NCI-H82 treated with DMSO at 0.1 percent for 48 hours (cell line): Measurements from ENCODE around the gene LRBA.
"Not testable (repeated sequence)": the region's sequence is repeated elsewhere in the genome, so short reads cannot be mapped to it uniquely, and the experiment has no call there.

Experiments
- DNase-seq: peaks from one replicate; lab custom pipeline; 2025; ENCODE audit not compliant: unreplicated experiment; lab: John Stamatoyannopoulos, UW

LRBA gene

DNA sequence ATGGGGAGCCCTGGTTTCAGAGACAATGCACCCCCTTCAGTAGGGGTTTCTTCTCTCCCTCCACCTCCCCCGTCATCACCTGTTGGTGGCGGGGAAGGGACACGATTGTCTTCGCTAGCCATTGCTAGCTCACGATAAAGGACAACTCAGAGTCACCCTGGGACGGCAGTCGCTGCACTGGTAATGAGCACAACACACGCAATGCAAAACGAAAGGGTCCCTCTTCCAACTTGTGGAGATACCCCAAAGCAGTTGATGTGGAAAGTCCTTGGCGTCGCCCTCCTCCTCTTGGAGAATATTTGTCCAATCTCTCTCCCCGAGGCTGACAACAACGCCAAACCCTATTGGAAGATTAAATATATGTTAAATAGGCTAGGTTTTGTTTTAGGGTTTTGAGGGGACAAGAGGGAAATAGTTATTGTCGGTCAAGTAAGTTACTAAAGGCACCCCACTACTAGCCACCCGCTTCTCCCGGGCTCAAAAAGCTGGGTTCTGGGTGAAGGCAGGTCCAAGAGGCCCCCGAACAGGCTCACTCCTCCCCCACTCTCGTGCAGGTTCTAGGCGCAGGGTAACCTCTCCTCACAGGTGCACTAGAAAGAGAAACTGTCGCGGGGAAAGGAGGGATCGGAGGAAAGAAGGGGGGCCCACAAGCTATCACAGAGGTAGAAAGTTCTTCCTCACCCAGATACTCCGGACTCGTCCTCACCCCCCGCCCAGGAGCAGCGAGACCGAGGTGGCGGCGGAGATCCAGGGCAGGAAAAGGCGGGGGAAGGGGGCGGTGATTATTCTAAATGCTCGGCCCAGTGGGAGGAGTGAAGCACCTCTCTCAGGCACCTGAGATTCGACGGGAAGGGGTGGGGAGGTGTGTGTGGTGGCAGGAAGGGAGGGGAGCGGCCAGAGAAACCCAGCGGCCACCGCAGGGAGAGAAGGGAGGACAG, at the start of gene LRBA:
Gene LRBA (minus strand): TSS at position 764 of the 938 bp plus-strand sequence. CDS start 642 bp downstream, at position 122.
- DNase-seq: peak; percentile 72

DNA sequence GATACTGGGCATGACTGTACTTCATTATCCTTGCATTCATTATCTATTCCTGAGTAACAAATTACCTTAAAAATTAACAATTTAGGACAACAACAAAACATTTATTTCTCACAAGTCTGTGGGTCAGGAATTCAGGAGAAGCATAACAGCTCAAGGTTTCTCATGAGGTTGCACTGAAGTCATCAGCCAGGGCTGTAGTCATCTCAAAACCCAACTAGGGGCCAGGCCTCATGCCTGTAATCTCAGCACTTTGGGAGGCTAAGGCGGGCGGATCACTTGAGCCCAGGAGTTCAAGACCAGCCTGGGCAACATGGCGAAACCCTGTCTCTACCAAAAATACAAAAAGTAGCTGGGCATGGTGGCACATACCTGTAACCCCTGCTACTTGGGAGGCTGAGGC, 48.1 kb upstream of the LRBA start:
- DNase-seq: not testable (repeated sequence)

- no peak for DNase-seq
Measured at GRCh38 chr4:151055539-151055938, 40.5 kb upstream of the LRBA start.

- DNase-seq: no peak
Measured at GRCh38 chr4:151052785-151053184, 37.7 kb upstream of the LRBA start.

- DNase-seq: no peak
Measured at GRCh38 chr4:151049430-151049884, 34.4 kb upstream of the LRBA start.

GRCh38 chr4:151048913-151049312, 33.8 kb upstream of the LRBA start:
- no peak for DNase-seq

DNA sequence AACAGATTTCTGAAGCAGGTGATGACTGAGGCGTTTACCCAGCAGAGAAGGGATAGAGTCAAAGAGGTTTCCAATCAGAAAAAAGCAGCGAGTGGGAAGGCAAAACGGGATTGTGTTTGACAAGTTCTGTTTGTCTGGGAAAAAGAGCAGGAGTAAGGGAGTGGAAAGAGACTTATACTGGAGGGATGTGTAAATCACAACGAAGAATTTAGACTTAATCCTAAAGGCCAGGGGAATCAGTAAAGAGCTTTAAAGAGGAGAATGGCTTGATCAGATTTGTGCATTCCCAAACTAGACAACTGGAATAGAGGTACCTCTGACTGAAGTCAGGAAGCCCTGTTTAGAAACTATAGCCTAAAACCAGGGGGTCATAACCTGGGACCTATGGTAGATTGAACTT, 31.5 kb upstream of the LRBA start:
- no peak for DNase-seq

DNA sequence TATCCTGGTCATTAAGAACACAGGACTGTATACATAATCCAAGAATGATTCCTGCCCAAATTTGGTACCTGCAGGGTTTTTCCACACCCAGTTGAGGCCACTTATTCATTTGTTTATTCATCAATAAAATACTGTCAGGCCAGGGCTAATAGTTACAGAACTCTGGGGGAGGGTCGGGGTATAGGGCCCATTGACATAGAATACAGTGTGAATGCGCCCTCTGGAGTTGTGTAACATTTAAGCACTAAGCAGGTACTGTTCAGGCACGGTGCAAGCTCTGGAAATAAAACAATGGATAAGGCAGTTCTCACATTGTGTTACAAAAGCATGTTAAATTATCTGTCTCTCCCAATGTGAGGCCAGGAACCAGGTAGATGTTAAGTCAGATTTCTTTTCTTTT, 30.8 kb upstream of the LRBA start:
- no peak for DNase-seq

GRCh38 chr4:151043803-151044515, 28.9 kb upstream of the LRBA start:
- no peak for DNase-seq

GRCh38 chr4:151039733-151040132, 24.6 kb upstream of the LRBA start:
- no peak for DNase-seq

- DNase-seq: no peak
Measured at GRCh38 chr4:151038452-151039157, 23.5 kb upstream of the LRBA start.

DNA sequence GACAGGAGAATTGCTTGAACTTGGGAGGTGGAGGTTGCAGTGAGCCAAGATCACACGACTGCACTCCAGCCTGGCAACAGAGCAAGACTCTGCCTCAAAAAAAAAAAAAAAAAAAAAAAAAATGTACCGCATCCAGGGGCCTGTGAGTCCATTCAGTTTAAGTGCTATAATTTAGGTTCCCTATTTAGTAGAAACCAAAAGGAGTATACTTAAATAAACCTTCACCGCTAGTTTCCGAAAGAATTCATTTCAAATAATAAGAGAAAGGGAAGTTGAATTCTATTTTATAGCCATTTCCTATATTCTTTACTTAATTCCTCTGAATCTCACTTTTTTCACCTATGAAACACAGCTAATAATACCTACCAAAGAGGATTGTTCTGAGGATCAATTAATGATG, 20.8 kb upstream of the LRBA start:
- no peak for DNase-seq

DNA sequence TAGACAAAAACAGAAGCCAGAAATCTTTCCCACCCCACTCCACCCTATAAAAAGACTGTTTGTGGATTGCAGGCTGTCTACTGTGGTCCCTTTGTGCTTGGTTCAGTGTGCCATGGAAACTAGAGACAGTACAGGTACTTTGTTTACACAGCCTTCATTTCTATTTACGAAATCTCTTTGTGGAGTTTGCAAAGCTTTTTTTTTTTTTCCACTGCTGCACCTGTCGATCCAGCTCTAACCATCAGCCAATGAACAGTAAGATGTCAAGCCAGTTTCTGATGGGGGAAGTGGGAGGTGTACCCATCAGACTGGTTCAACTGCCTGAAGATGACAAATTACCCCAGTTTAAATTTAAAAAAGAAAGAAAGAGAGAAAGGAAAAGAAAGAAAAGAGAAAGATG, 20.2 kb upstream of the LRBA start:
- DNase-seq: no peak

GRCh38 chr4:151034829-151035228, 19.7 kb upstream of the LRBA start:
- no peak for DNase-seq

DNA sequence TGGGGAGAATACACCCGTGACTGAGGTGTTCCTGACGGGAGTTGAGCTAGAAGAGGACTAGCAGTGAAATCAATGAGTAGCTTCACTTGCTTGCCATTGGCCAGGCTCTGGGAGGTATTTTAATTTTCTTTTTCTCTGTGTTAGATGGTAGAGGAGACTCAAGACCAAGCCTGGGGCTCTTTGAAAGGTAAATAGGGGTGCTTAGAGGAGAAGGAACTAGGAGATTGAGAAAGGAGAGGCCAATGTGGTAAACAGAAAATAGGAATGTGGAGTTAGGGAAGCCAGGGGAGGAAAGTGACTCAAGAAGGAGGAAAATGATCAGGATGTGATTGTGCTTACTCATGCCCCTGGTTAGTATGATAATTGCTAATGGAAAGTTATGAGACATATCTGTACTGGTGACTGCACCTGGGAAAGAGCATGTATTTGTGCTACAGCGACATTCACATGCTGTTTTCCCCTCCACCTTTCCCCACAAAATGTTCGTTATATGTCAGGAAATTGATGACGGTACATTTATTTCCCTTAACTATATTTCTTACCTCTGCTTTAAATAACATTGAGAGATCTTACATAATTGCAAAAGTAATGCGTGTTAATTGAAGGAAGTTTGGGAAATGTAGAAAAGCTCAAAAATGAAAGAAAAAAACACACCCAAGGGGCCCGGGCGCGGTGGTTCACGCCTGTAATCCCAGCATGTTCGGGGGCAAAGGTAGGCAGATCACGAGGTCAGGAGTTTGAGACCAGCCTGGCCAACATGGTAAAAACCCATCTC, 16.9 kb upstream of the LRBA start:
- DNase-seq: no peak

DNA sequence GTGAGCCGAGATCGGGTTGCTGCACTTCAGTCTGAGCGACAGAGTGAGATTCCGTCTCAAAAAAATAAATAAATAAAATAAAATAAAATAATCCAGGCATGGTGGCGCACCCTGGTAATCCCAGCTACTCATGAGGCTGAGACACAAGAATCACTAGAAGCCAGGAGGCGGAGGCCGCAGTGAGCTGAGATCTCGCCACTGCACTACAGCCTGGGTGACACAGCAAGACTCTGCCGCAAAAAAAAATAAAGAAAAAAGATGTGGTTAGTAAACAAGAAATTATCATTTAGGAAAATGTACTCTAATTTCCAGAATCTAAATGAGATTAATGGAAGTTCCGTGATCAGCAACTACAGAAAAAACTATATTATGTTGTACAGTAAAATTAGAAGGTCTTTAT, 14.5 kb upstream of the LRBA start:
- DNase-seq: no peak

- DNase-seq: not testable (repeated sequence)
Measured at GRCh38 chr4:151029006-151029405, 13.9 kb upstream of the LRBA start.

DNA sequence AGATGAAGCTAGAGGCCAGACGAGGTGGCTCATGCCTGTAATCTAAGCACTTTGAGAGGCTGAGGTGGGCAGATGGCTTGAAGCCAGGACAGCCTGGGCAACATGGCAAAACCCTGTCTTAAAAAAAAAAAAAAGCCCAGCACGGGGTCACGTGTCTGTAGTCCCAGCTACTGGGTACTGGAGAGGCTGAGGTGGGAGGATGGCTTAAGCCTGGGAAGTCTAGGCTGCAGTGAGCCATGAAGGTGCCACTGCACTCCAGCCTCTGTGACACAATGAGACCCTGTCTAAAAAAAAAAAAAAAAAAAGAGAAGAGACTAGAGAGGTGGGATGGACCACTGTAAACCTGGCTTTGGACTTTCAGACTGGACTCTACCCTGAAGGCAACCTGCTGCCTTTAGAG, 10.7 kb upstream of the LRBA start:
- DNase-seq: peak; percentile 31

- DNase-seq: no peak
Measured at GRCh38 chr4:151022586-151022985, 7.5 kb upstream of the LRBA start.

DNA sequence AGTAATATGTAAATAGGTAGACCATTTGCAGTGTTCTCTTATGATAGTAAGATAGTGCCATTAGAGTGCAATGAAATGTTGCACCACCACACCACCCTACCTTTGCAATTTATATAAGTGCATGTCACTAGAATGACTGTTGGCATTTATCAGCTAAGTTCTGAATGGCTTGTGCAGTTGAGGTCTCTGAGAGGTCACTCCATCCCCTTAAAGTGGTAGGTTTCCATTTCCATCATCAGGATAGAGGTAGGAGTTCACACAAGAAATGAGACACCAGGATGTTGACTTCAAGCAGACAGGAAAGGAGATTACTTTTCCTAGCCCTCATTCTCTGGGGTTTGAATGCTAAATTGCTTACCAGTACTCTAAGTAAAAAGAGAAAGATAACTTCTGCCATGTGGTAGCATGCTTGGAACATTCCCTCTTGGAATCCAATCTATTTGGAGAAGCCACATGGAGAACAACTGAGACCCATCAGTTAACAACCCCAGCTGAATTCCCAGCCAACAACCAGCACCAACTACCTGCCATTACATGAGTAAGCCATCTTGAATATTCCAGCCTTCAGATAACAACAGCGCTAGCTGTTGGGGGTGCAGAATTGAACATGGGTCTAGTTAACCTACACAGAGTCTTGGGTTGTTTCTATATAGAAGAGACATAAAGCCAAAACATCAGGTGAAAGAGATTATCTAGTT, 6.7 kb upstream of the LRBA start:
- no peak for DNase-seq
